HG03457 (cell line): ENCODE results near the gene CCDC74A.
"Not testable (repeated sequence)": the region's sequence is repeated elsewhere in the genome, so short reads cannot be mapped to it uniquely, and the experiment has no call there.

Experiments used
- ATAC-seq: cut with Tn5 transposase; IDR thresholded peaks from one replicate; pipeline ENCODE4 v1.9.1; 2021; ENCODE audit warnings: moderate number of reproducible peaks; ENCODE audit not compliant: unreplicated experiment

CCDC74A gene

DNA sequence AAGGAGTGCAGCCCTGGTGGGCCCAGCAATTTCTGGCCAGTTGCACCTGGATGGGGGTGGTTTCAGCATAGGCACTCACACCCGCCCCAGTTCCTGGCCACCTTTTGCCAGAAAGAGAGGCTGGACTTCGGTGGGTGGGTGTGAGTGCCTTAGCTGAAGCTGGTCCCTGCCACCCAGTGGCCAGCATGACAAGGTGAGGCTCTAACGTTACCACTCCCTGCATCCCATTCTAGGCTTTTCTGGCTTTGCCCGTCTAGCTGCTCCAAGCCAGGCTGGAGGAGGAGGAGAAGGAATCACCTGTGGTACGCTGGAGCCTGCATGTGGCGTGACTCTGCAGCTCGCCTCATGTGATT, 17.1 kb downstream of the CCDC74A start:
- not testable (repeated sequence) for ATAC-seq

DNA sequence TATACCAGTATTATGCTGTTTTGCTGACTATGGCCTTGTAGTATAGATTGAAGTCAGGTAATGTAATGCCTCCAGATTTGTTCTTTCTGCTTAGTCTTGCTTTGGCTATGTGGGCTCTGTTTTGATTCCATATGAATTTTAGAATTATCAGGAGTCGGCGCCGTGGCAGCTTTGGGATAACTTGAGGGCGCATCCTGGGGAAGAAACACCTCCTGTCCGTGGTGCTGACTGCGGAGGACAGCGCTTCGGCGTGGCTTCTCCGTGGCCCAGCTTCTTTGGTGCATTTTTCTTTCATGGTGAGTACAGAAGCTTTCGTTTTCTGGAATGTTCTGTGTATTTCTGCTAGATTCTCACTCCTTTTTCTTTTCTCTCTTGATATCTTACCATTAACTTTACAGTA, 25.2 kb downstream of the CCDC74A start:
- ATAC-seq, result no peak

DNA sequence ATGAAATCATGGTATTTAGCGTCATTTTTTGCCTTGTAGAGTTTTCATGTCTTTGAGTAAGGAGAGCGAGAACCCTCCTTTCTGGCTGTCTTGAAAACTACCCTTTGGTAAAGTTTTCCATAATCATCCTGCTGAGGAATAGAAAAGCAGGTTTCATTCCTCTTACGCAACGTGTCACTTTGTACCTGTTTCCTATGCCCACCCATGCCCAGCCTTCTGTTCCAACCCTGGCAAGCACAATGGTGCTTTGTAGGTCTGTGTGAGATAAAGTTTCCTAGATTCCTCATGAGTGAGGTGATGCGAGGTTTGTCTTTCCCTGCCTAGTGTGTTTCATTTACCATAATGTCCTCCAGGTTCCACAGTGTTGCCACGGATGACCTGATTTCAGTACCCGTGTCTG, 29.3 kb downstream of the CCDC74A start:
- no peak for ATAC-seq

DNA sequence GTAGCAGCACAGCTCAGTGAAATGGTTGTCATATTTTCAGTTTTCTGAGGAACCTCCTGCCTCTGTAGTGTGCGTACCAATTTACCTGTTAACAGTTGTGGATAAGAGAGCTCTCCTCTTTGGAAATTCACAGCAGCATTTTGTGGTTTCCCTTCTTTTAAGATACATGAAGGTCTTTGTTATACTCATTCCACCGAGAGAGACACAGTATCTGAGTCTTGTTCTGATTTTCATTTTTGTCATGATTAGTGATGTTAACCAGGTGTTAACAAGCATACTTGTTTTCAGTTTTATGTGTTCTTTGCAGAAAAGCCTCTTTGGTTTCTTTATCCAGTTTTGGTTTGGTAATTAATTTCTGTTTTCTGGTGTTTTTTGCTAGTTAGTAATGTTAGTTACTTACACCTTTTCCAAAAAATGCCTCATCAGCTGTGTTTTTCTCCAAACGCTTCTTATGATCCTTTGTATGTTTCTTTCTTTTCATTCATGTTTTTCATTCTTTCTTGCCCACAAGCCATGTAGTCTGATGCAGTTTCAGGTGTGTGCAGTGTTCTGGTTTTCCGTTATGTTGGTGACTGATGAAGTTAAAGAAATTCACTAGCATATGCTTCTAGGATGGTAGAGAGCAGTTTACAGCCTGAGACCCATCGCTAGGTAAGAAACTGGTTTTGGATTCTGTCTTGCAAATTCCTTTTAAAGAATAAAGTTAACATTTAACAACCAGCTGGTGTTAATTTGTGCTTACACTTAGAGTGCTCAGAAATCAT, 30.1 kb downstream of the CCDC74A start:
- no peak for ATAC-seq

DNA sequence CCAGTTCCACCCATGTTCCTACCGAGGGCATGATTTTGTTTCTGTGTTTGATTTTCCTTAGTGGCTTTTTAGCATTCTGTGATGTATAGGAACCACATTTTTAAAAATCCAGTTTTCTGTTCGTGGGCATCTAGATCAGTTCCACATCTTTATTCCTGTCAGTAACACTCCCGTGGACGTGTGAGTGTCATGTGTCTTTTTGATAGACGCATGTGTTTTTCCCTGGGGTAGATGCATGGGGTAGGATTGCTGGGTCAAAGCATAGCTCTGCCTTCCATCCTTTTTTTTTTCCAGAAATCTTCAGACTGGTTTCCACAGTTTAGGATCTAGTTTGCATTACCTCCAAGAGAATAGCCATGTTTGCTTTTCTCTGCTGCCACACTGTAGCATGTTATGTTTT, 38.7 kb downstream of the CCDC74A start:
- ATAC-seq, result no peak

DNA sequence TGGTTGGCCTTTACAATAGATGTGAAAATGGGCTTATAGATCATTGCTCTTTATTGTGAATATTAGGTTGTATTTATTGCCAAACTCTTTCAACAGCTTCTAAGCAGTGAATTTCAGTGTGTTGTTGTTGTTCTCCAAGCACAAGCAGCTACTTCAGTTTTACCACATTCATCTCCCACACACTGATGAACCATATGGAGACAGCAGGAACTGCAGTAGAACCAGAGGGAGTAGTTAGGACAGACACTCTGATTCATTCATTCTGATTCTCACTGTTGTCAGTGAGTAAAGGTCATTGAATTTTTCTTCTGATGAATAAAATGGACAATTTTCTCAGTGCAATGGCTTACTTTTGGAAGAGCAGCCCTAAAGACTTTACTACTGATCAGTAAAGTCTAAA, 40.2 kb downstream of the CCDC74A start:
- no peak for ATAC-seq

DNA sequence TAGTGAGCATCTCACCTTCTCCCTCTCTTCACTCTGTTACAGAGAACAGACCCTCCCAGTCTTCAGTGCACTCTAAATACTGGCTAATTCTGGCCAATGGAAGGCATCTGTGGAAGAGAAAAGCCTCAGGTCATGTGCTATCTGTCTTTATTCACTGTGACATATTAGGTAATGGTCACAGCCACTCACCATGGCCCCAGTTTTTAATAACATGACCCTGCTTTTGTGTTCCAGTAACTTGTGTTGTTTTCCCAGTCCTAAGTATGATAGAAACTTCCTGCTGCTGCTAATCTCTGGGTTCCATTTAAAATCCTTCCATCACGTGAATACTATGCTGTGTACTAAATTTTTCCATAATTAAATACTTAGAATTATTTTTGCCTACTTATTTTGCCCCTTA, 40.7 kb downstream of the CCDC74A start:
- ATAC-seq, result not testable (repeated sequence)

DNA sequence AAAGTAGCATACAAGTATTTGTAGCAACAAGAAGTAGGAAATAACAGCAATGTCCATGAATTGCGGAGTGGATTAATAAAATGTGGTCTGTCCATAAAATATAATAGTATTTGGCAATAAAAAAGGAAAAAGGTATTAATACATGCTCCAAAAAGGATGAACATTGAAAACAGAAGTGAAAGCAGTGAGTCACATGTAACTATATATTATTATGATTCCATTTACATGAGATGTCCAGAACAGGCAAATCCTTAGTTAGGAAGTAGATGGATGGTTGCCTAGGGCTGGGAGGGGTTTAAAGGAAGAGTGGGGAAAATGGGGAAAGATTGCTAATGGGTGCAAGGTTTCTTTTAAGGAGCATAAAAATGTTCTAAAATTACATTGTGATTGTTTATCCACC, 44.5 kb downstream of the CCDC74A start:
- ATAC-seq, result no peak

DNA sequence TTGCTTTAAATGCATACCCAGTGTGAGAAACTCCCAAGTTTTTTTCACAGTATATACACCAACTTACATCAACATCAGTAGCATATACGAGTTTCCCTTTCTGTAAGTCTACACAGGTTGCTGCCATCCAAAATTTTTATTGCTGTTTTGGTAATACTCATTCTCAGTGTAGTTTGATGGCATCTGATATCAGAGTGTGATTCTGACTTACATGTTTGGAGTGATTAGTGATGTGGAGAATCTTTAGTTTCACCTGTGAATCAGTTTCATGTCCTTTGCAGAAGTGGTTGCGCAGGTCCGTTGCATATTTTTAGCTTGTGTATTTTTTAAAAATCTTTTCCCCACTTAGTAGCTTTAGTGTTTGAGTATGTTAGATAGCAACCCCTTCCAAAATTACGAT, 50.1 kb downstream of the CCDC74A start:
- ATAC-seq, result no peak

DNA sequence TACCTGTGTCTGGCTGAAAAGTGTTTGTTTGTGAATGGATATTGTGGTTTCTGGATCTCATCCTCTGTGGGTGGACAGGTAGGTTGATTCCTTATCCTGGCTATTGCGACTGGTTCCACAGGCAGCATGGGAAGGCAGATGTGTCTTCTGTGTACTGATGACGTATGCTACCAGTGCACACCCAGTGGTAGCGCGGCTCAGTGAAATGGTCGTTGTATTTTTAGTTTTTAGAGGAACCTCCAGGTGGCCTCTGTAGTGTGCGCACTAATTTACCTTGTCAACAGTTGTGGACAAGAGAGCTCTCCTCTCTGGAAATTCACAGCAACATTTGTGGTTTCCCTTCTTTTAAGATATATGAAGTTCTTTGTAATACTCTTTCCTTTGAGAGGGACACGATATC, 52.5 kb downstream of the CCDC74A start:
- no peak for ATAC-seq
